MG63 (cell line): ENCODE results near the gene FYCO1. TPM values are rescaled to one million over a fixed set of nuclear protein-coding genes. Genes with fewer than 3 reads are reported as not detected.
A peak's percentile ranks its signal among the peaks of the same experiment; 100 is the strongest.

ENCODE experiments used
- DNase-seq: peaks from one replicate; pipeline ENCODE4 v3.0.0-alpha.2; 2020
- H3K27me3 ChIP-seq: fragments of 250-450 bp; sonication (Bioruptor Pico); 2 replicates; pipeline ENCODE4 v1.5.1; 2020; ENCODE audit warnings: mild to moderate bottlenecking, moderate library complexity
- H3K36me3 ChIP-seq: fragments of 250-450 bp; sonication (Bioruptor Pico); 2 replicates; pipeline ENCODE4 v1.5.1; 2020; ENCODE audit warnings: mild to moderate bottlenecking, moderate library complexity
- H3K4me3 ChIP-seq: fragments of 250-450 bp; sonication (Bioruptor Pico); 2 replicates; pipeline ENCODE4 v1.5.1; 2020; ENCODE audit warnings: mild to moderate bottlenecking, moderate library complexity
- H3K9me3 ChIP-seq: fragments of 250-450 bp; sonication (Bioruptor Pico); 2 replicates; pipeline ENCODE4 v1.5.1; 2020; ENCODE audit warnings: mild to moderate bottlenecking, moderate library complexity
- total RNA-seq: library from RNA; depleted of rRNA; stranded (reverse); fragments of >200 nt; shearing (Covaris generic); gene quantifications from 2 replicates; pipeline ENCODE4 v1.2.3, GENCODE V29; 2014; ENCODE audit warnings: low replicate concordance

FYCO1 gene
- total RNA-seq, 1 experiment from 2014 or later: 10.5 TPM

DNA sequence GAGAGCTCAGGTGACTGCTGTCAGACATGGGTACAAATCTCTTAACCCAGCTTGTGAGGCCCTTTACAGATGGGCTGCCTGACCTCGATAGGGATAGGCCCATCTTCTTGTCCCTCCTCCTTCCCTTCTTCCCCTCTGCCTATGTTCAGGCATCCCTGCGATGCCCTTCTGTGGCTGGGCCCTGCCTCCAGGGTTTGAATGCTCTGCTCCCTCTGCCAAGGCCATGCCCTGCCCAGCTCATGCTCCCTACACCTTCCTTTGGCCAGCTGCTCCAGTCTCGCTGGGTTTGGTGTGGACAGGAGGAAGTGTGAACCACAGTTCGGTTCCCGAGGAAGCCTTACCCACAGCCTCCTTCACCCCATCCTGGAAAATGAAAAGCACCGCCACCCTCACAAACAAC is 4.3 kb downstream of the FYCO1 start:
- H3K4me3 ChIP-seq: no peak overlapping the region
- DNase-seq: no peak
- no peaks in the 10 kb centered on the region for H3K36me3 ChIP-seq
- no peaks in the 10 kb centered on the region for H3K27me3 ChIP-seq
- no peaks in the 10 kb centered on the region for H3K9me3 ChIP-seq

DNA sequence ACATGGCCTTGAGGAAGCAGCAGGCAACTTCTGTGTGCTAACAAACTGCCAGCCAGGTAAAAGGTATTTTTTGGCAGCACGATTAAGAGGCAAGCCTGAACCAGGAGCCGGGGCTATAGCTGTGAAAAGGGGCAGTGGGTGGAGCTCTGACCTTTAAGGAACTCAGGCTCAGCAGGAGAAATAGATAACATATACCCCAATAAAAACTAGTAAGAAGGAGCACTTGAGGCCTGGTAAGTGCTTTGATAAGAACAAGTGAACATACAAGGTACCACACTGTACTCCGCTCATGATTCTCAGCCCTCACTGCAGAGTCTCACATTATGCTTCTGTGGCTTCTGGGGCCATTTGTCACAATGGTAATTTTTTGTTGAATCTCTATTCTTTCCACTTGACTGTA is 5.4 kb downstream of the FYCO1 start:
- no peak for DNase-seq
- Histone ChIP-seq H3K36me3 (no peaks in the 10 kb centered on the region), H3K27me3 (no peaks in the 10 kb centered on the region), H3K9me3 (no peaks in the 10 kb centered on the region), H3K4me3 (no peak overlapping the region)

DNA sequence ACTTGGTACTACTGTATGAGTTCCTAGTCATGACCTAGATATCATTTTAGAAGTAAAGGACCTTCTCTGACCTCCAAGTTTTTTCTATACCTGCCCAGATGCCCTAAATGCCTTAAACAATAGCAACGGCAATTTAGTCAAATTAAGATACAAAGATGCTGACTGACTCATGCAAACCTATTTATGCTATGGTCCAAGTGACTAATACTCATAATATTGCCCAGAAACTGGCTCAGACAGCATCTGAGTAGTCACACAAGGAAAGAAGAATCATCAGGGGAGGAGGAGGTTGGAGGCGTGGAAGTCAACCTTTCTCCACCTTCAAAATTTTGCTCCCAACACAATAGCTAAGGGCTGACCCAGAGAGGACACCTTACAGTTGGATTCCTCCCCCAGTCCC is 6.8 kb downstream of the FYCO1 start:
- H3K4me3 ChIP-seq: no peak overlapping the region
- DNase-seq: peak; percentile 48
- H3K27me3 ChIP-seq: no peaks in the 10 kb centered on the region
- no peaks in the 10 kb centered on the region; the same call in 1 of the 2 replicates for H3K36me3 ChIP-seq
- no peaks in the 10 kb centered on the region for H3K9me3 ChIP-seq

DNA sequence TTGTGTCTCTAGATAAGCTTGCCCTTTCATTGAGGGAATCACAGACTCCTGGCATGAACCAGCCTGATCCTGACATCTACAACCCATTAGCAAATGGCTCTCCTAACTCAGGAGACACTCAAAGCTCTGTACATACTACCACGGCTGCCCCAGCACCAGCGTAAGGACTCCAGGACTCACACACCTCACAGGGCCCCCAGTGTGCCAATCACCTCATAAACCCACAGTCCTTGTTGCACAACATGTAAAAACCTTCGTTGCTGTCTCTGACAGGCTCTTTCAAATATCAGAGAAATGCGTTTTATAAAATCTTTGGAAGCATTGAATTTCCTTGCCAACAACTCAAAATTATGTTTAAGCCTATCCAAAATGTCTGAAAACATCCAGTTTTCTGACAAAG is 7.3 kb downstream of the FYCO1 start:
- Histone ChIP-seq H3K4me3 (no peak overlapping the region), H3K9me3 (no peaks in the 10 kb centered on the region), H3K36me3 (no peaks in the 10 kb centered on the region; the same call in 1 of the 2 replicates), H3K27me3 (no peaks in the 10 kb centered on the region)
- no peak for DNase-seq

DNA sequence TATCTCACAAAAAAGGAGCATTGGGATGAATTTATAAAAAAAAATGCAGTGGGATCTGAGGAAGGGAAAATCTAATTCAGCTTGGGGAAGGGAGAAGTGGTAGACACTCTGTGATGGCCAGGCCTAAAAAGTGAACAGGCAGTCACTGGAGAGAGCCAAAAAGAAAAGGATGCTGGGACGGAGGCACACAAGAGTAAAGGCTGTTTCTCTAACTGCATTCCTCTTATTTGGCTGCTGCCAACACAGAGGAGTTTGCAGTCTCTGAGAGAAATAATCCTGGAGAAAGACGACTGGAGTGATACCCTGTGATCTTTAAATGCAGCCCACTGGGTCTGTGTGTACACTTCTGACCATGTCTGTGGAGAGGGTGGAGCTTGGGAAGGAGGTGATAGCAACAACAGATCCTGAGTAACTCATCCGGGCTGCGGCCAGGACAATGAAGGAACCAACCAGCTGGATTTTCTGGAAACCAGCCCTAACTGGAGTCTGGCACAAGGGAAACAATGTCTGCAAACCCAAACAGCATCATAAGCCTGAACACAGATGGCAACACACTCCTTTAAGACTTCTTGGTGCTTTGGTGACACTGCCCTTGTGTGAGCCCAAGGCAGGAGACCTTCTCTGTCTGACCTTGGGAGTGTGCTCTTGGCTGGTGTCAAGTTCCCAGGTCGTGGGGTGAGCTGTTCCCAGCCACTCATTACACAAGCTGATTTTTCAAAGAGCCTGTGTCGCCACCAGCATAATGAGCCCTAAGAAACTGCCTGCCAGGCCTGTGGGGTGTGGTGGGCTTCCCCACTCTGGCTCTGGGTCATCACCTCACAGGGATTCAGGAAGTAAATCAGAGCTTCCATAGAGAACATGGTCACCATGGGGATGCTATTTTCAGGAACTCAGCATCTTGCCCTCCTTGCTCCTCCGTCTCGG is 8.0 kb downstream of the FYCO1 start:
- Histone ChIP-seq H3K9me3 (no peaks in the 10 kb centered on the region), H3K36me3 (no peaks in the 10 kb centered on the region; the same call in 1 of the 2 replicates), H3K4me3 (no peak overlapping the region), H3K27me3 (no peaks in the 10 kb centered on the region)
- peak; percentile 73 for DNase-seq

DNA sequence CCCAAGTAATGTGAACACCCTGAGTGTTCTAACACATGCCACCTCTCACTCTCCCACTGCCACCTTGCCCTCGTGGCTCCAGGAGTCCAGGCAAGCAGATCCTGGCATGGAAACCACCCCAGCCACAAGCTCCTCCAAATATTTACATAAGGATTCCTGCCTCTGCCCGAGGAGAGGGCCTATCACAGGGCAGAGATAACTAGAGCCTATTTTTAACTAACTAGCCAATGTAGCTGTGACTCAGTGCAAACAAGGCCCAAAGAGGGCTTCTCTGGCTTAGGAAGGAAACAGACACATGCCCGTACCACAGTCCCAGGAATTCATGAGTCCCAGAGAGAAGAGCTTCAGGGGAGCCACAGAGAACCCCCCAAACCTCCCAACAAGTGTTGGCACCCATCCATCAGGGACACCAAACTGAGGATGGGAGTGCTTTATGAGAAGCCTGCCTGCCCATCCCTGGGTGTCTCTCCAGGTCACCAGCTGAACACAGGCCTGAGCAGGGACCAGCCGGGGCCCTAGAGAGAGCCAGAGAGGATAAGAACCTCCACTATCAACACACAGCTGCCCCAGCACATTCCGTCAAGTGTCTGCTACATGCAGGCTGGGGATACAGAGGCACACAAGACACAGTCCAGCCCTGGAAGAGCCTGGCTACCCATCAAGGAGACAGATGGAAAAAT is 9.2 kb downstream of the FYCO1 start:
- peak; percentile 85 for DNase-seq
- Histone ChIP-seq H3K4me3 (no peak overlapping the region), H3K9me3 (no peaks in the 10 kb centered on the region), H3K36me3 (no peaks in the 10 kb centered on the region; the same call in 1 of the 2 replicates), H3K27me3 (no peaks in the 10 kb centered on the region)

GRCh38 chr3:45985532-45986302 is 9.9 kb downstream of the FYCO1 start:
- peak; percentile 68 for DNase-seq
- H3K36me3 ChIP-seq: no peaks in the 10 kb centered on the region; the same call in 1 of the 2 replicates
- H3K27me3 ChIP-seq: no peaks in the 10 kb centered on the region
- no peaks in the 10 kb centered on the region for H3K9me3 ChIP-seq
- H3K4me3 ChIP-seq: no peak overlapping the region

GRCh38 chr3:45984331-45985312 is 11.0 kb downstream of the FYCO1 start:
- no peak overlapping the region for H3K4me3 ChIP-seq

DNA sequence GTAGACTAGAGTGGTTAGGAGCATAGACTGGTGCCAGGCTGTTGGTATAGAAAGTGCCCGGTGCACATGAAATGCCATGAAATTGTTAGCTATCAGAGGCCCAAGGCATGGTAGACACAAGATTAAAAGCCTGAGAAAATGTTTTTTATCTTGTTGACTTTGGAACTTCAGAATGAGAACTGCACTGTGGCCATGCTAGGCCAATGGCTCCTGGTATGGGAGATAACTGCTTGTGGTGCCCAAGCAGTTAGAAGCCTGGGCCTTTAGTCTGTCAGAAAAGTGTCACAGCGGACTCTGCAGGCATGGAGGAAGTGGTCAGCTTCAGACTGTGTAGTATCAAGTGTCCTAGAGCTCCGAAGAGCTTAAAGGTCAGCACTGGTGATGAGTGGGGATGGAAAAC is 11.9 kb downstream of the FYCO1 start:
- H3K27me3 ChIP-seq: no peaks in the 10 kb centered on the region
- H3K9me3 ChIP-seq: no peaks in the 10 kb centered on the region
- DNase-seq: no peak
- H3K36me3 ChIP-seq: no peaks in the 10 kb centered on the region; the same call in 1 of the 2 replicates
- no peak overlapping the region for H3K4me3 ChIP-seq

More at GRCh38 chr3:45984331-45985312, 11.0 kb downstream of the FYCO1 start:
- DNase-seq: no peak
- Histone ChIP-seq H3K9me3 (no peaks in the 10 kb centered on the region), H3K36me3 (no peaks in the 10 kb centered on the region; the same call in 1 of the 2 replicates), H3K27me3 (no peaks in the 10 kb centered on the region)

DNA sequence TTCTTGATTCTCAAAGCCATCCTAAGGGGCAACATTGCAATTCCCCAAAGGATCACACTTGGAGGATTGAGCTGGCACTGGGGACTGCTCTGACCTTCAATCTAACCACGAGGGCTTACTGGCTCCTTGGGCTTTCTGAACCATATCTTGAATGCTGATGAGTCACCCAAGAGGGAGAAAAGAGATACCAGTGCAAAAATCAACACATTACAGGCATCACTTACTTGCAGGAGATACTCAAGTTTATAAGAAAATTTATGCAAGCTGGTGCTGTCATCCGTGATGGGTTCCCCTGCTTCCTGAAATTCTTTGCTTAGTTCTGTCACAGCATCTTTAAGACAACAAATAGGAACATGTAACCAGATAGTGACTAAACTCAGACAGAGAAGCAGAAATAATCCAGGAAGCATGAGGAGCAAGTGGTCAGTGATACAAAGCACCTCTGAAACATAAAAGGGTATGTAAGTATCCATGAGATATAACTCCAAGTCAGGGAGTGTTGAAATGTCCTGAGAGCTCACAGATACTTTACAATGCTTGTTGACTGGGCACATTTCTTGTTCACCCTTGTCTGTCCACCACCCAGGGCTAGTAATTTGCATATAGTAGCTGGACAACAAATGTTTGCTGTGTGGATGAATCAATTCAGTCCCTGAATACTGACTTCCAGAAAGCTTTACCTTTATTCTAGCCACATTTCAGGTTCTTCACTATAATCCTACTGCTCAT is 14.1 kb downstream of the FYCO1 start:
- no peak for DNase-seq
- no peaks in the 10 kb centered on the region for H3K27me3 ChIP-seq

DNA sequence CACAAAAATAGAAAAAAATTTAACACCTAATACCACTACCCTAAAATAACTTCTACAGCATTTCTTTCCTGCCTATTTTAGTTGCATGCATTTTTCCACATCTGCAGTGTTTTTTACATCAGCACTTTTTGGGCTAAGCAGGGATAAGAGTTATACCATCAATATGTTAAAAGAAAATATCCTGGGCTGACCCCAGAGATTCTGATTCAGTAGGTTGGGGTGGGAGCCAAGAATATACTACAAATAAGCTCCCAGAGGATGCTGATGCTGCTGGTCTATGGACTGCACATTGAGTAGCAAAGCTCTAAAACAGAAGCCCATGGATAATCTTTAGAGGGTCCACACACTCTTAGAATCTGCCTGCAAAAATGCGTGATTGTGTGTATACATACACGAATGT is 14.8 kb downstream of the FYCO1 start:
- H3K36me3 ChIP-seq: no peaks in the 10 kb centered on the region; the same call in 1 of the 2 replicates
- H3K4me3 ChIP-seq: no peak overlapping the region
- no peak for DNase-seq
- H3K27me3 ChIP-seq: no peaks in the 10 kb centered on the region
- no peaks in the 10 kb centered on the region for H3K9me3 ChIP-seq

More for the DNA sequence above, 14.1 kb downstream of the FYCO1 start:
- Histone ChIP-seq H3K36me3 (no peaks in the 10 kb centered on the region; the same call in 1 of the 2 replicates), H3K4me3 (no peak overlapping the region), H3K9me3 (no peaks in the 10 kb centered on the region)

DNA sequence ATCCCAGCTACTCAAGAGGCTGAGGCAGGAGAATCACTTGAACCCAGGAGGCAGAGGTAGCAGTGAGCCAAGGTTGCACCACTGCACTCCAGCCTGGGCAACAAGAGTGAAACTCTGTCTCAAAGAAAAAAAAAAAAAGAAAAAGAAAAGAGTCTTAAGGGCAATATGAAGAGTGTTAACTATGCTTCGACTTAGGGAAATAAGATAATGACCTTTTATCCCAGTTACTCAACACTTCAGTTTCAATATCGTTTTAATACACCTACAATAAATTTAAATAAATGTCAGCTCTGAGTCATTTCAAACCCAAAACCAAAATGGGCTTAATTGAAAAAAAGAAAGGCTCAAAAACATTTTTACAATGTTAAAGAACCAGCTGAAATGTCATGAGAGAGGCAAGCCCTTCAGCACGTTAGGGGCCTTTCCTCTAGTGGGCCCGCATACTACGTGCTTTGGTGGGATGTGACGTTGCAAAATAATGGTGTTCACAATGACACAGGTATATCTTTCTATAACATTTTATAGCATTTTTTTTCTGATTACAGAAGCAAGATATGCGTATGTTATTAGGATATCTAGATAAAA is 15.3 kb downstream of the FYCO1 start:
- Histone ChIP-seq H3K4me3 (no peak overlapping the region), H3K27me3 (no peaks in the 10 kb centered on the region), H3K9me3 (no peaks in the 10 kb centered on the region), H3K36me3 (no peaks in the 10 kb centered on the region; the same call in 1 of the 2 replicates)
- DNase-seq: no peak

- Histone ChIP-seq H3K4me3 (no peak overlapping the region), H3K36me3 (no peaks in the 10 kb centered on the region; the same call in 1 of the 2 replicates), H3K27me3 (no peaks in the 10 kb centered on the region), H3K9me3 (no peaks in the 10 kb centered on the region)
- DNase-seq: no peak
Observed at GRCh38 chr3:45979378-45979777, 16.2 kb downstream of the FYCO1 start.

DNA sequence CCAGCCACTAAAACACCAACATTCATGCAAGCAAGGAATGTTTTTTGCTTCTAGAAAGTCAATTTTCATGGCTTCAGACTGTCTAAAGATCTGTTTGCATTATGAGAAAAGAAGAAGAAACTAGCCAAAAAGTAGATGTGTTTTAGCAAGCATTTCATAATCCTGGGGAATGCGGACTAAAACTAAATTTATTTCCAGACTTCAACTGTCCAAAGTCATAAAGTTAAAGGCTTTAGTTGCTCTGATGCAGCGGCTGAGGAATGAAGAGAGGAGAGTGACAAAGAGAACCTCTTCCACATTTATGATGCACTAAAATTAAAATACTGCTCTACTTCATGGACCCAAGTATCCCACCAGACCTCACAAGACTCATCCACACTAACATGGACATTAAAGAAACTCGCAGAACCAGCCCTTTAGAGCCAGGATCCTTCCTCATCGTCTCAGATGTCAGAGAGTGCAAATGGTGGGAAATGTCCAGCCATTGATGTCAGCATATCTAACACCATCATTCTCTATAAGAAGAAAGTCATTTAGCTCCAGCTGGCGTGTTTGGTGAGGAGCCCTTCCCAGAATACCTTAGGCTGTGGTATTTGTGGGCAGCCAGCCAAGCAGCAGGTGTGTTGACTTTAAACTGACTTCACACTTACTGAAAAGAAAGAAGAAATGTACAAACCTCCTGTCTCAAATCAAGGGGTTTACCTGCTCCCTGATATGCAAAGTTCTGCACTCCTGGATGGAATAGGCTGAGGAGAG is 17.4 kb downstream of the FYCO1 start:
- no peak overlapping the region for H3K4me3 ChIP-seq
- H3K9me3 ChIP-seq: no peaks in the 10 kb centered on the region
- no peaks in the 10 kb centered on the region for H3K27me3 ChIP-seq
- DNase-seq: no peak
- H3K36me3 ChIP-seq: no peaks in the 10 kb centered on the region; the same call in 1 of the 2 replicates
